NCI-H2081 treated with DMSO at 0.1 percent for 48 hours (cell line): ENCODE data around the gene MOB3A.
"Not testable (repeated sequence)": the region's sequence is repeated elsewhere in the genome, so short reads cannot be mapped to it uniquely, and the experiment has no call there.

Experiments used
- DNase-seq: peaks from one replicate; lab custom pipeline; 2025; lab: John Stamatoyannopoulos, UW

The MOB3A gene

DNA sequence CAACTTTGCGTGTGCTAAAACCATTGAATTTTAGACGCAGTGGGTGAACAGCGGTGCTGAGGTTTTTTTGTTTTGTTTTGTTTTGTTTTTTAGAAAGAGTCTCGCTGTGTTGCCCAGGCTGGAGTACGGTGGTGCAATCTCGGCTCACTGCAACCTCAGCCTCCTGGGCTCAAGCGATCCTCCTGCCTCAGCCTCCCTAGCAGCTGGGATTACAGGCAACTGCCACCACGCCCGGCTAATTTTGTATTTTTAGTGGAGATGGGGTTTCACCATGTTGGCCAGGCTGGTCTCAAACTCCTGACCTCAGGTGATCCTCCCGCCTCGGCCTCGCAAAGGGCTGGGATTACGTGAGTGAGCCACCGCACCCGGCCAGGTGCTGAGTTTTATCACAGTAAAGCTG is 61.9 kb downstream of the MOB3A start:
- not testable (repeated sequence) for DNase-seq

DNA sequence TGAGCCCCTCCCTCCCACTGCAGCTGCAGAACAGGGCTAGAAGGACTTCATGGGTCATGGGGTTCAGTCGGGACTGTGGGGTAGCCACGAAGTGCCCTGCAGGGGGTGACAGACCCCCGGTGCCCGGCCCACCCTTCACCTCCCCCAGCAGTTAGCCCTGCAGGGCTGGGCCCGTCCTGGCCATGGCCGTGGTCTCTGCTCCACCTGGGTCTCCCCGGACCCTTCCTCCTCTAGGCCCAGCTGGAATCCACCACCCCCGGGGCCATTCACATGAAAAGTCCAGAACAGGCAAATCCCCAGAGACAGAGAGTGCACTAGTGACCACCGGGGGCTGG is 62.3 kb downstream of the MOB3A start:
- no peak for DNase-seq

DNA sequence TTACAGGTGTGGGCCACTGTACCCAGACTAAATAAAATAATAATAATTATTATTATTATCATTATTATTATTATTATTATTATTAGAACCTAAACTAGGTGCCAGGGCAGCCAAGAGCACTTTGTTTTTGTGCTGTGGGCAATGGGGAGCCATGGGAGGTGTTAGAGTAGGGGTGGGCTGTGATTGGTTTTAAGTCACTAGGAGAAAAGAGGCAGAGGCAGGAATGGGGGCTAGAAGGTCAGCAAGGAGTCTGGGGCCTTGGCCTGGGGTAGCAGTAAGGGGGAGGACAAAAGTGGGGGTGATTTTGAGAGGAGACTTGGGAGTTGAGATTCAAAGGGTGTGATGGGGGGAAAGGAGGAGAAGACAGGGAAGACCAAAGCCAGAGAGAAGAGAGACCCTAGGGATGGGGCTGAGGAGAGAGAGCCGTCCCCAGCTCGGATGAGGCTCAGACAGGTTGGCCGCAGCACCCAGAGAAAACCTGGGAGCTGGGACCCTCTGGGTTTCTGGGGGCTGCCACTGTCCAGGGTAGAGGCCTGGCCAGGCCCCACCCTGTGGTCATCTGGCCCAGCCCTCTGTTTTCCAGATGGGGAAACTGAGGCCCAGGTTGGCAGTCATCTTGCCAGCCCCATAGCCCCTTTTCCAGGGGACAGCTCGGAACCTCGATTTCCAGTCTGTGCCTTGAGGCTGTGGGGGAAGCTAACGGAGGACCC is 62.9 kb downstream of the MOB3A start:
- DNase-seq = no peak

DNA sequence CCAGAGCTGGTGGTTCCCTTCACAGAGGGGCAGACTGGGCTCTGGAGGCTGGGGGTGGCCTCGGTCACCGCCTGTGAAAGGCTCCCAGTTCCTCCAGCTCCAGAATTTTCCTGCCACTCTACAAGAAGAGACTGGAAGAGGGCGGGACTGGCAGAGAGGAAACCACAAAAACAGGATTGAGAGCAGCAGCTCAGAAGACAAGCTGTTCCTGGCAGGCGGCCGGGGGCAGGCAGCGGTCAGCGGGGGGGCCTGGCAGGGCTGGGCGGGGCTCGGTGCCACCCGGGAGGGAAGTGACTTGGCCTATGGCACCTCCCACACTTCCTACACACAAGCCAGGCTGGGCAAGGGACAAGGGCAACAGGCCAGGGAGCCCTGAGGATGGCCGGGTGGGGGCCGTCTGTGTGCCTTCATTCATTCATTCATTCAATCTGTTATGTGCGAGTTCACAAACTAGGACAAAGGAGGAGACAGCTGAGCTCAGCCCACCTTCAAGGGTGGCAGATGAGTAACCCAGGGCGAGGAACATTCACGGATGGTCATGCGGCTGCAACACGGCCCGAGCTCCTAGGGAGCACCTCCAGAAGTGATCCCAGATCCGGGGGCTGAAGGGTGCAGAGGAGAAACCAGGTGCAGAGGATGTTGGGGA is 63.7 kb downstream of the MOB3A start:
- DNase-seq = peak; percentile 48

DNA sequence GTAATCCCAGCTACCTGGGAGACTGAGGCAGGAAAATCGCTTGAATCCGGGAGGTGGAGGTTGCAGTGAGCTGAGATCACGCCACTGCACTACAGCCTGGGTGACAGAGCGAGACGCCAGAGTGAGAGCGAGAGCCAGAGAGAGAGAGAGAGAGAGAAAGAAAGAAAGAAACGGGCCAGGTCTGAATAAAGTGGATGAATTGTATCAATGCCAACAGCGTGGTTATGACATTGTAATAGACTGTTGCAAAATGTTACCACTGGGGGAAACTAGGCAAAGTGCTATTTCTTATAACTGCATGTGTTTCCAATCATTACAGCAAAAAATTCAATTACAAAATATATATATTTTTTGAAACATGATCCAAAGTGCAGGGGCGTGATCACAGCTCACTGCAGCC is 68.8 kb downstream of the MOB3A start:
- DNase-seq = no peak

DNA sequence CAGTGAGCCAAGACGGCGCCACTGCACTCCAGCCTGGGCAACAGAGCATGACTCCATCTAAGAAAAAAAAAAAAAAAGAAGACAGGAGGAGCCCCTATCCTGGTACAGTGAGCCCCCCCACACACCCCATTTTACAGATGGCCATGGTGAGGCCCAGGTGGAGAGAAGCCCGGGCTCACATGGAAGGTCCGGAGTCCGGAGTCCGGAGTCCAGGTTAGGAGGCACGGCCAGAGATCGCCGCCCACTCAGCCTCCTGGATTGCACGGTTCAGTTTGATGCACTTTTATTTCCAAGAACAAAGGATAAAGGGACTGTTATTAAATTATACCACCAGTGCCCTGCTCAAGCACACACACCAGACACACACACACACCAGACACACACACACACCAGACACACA is 69.4 kb downstream of the MOB3A start:
- DNase-seq = no peak

DNA sequence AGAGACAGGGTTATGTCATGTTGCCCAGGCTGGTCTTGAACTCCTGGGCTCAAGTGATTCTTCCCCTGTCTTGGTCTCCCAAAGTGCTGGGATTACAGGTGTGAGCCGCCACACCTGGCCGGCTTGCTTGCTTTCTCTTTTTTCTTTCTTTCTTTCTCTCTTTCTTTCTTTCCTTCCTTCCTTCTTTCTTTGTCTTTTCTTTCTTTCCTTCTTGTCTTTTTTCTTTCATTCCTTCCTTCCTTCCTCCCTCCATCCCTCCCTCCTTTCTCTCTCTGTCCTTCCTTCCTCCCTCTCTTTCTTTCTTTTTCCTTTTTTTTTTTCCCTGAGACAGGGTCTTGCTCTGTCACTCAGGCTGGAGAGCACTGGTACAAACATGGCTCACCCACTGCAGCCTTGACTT is 73.8 kb downstream of the MOB3A start:
- no peak for DNase-seq

DNA sequence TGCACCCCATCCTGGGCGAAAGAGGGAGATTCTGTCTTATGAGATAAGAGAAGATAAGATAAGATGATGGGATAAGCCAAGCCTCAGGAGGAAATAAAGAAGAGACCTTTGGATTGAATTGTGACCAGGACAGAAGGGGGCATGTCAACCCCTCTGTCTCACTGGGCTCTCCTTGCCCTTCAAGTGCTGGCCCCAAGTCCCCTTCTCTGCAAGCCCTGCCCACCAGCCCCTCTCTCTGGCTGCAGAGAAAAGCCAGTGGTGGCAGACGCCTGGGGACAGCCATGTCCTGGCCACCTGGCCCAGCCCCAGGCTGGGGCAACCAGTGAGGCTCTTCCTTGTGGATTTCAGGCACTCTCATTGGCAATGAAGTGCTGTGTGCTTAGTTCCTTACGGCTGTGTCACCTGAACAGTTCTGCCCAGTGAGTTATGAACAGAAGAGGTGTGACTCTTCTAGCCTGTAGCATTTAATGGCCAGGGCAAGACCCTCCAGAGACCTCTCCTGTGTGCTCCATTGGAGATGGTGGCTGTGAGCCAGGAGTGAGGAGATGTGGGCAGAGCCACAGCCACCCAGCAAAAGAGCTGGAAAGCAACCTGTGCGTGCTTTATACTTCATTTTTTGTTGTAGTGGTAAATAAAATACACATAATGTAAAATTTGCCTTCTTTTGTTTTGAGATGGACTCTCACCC is 74.5 kb downstream of the MOB3A start:
- DNase-seq = no peak
